ENCODE measurements around the gene ANAPC2.

DNA sequence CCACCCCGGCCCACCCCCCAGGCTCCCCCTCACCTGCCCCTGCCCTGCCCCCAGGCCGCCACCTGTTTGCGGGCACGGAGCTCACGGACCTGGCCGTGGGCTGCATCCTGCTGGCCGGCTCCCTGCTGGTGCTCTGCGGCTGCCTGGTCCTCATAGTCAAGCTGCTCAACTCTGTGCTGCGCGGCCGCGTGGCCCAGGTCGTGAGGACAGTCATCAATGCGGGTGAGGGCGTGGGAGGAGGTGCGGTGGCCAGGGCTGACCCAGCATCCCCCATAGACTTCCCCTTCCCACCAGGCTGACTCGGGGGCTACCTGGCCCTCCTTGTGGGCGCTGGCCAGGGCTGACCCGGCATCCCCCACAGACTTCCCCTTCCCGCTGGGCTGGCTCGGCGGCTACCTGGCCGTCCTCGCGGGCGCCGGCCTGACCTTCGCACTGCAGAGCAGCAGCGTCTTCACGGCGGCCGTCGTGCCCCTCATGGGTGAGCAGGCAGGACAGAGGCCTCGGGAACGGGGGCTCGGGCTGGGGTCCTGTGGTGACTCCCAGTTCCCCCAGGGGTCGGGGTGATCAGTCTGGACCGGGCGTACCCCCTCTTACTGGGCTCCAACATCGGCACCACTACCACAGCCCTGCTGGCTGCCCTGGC lies 45.8 kb upstream of the ANAPC2 start:
- TF ChIP-seq, protein P1, sequence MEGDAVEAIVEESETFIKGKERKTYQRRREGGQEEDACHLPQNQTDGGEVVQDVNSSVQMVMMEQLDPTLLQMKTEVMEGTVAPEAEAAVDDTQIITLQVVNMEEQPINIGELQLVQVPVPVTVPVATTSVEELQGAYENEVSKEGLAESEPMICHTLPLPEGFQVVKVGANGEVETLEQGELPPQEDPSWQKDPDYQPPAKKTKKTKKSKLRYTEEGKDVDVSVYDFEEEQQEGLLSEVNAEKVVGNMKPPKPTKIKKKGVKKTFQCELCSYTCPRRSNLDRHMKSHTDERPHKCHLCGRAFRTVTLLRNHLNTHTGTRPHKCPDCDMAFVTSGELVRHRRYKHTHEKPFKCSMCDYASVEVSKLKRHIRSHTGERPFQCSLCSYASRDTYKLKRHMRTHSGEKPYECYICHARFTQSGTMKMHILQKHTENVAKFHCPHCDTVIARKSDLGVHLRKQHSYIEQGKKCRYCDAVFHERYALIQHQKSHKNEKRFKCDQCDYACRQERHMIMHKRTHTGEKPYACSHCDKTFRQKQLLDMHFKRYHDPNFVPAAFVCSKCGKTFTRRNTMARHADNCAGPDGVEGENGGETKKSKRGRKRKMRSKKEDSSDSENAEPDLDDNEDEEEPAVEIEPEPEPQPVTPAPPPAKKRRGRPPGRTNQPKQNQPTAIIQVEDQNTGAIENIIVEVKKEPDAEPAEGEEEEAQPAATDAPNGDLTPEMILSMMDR (IDR thresholded peaks at IDR 0.05; ENCODE audit: low read depth, low read length) = no peak
- no peak for TF ChIP-seq EZH2phosphoT487 (IDR thresholded peaks at IDR 0.05; ENCODE audit: low read depth)

All from OCI-LY3 (cell line).